Neural cell (in vitro differentiated cells): Measurements from ENCODE around the gene TFB1M.

Experiments used
- RAD21 ChIP-seq: fragments of 450-650 bp; conservative IDR thresholded peaks from 2 replicates; pipeline ENCODE4 v1.6.1; 2014; ENCODE audit warnings: antibody characterized with exemption, mild to moderate bottlenecking, moderate library complexity
- TF ChIP-seq, protein P1 (sequence below): fragments of 450-650 bp; IDR thresholded peaks from 2 replicates; pipeline ENCODE4 v1.5.1; 2014; ENCODE audit warnings: antibody characterized with exemption, mild to moderate bottlenecking, moderate library complexity; ENCODE audit not compliant: poor library complexity, severe bottlenecking

DNA sequence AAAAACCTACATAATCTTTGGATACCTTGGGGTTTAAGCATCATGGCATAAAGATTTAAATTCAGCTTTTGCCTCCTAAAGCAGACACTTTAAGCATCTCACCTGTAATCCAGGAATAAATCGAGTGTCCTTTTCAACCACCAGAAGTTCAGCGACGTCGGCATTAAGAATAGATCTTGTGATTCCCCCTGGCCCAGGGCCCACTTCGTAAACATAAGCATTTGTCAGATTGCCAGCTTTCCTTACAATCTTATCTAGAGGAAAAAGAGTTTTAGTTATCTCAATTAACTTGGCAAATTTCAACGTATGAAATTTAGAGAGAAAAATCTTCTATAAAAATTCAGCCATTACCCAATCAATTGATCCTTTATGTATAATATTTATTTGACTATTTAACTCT, 3.2 kb downstream of the TFB1M start:
- TF ChIP-seq RAD21: no peak
- TF ChIP-seq, protein P1, sequence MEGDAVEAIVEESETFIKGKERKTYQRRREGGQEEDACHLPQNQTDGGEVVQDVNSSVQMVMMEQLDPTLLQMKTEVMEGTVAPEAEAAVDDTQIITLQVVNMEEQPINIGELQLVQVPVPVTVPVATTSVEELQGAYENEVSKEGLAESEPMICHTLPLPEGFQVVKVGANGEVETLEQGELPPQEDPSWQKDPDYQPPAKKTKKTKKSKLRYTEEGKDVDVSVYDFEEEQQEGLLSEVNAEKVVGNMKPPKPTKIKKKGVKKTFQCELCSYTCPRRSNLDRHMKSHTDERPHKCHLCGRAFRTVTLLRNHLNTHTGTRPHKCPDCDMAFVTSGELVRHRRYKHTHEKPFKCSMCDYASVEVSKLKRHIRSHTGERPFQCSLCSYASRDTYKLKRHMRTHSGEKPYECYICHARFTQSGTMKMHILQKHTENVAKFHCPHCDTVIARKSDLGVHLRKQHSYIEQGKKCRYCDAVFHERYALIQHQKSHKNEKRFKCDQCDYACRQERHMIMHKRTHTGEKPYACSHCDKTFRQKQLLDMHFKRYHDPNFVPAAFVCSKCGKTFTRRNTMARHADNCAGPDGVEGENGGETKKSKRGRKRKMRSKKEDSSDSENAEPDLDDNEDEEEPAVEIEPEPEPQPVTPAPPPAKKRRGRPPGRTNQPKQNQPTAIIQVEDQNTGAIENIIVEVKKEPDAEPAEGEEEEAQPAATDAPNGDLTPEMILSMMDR: no peak
